HepG2 (cell line): ENCODE data around the gene RPS27A. TPM values are rescaled to one million over a fixed set of nuclear protein-coding genes. Genes with fewer than 3 reads are reported as not detected.
A peak's percentile ranks its signal among the peaks of the same experiment; 100 is the strongest.

Source experiments
- ARNT2 ChIP-seq: sonication (generic); formaldehyde crosslinking; IDR thresholded peaks from 2 replicates; pipeline ENCODE4 v1.8.0; 2022; ENCODE audit warnings: mild to moderate bottlenecking, low read depth, missing genetic modification reagents, moderate library complexity
- CBX5 ChIP-seq: sonication (generic); formaldehyde crosslinking; IDR thresholded peaks from 2 replicates; pipeline ENCODE4 v1.4.0; 2020; ENCODE audit warnings: missing genetic modification reagents, borderline replicate concordance
- JDP2 ChIP-seq: sonication (generic); formaldehyde crosslinking; IDR thresholded peaks from 2 replicates; pipeline ENCODE4 v1.8.1; 2022; ENCODE audit warnings: missing genetic modification reagents, borderline replicate concordance
- KDM4B ChIP-seq: sonication (generic); formaldehyde crosslinking; IDR thresholded peaks from 2 replicates; pipeline ENCODE4 v1.4.0; 2020; ENCODE audit warnings: missing genetic modification reagents
- MAFG ChIP-seq: sonication (generic); formaldehyde crosslinking; IDR thresholded peaks from 2 replicates; pipeline ENCODE4 v1.5.1; 2020; ENCODE audit warnings: mild to moderate bottlenecking, missing genetic modification reagents
- MXD1 ChIP-seq: sonication (generic); formaldehyde crosslinking; IDR thresholded peaks from 2 replicates; pipeline ENCODE4 v1.4.0; 2020; ENCODE audit warnings: mild to moderate bottlenecking, missing genetic modification reagents
- NR2C2 ChIP-seq: sonication (generic); formaldehyde crosslinking; IDR thresholded peaks from 2 replicates; pipeline ENCODE4 v1.4.0; 2020; ENCODE audit warnings: missing genetic modification reagents, mild to moderate bottlenecking, moderate library complexity, borderline replicate concordance
- NR2F1 ChIP-seq, 2 experiments: fragments of 450-650 bp in 1 of 2; formaldehyde crosslinking in 1 of 2; IDR thresholded peaks; 2 replicates each; pipeline versions ENCODE4 v1.5.0 to v1.6.1; 2016 to 2020; ENCODE audit warnings: mild to moderate bottlenecking in 1 of 2, missing compliant biosample characterization in 1 of 2, missing genetic modification reagents in 1 of 2, moderate library complexity in 1 of 2
- PLRG1 ChIP-seq: fragments of 450-650 bp; conservative IDR thresholded peaks from 2 replicates; pipeline ENCODE4 v1.6.1; 2016
- SMC3 ChIP-seq: IDR thresholded peaks from 2 replicates; pipeline ENCODE4 v1.6.1; 2011; ENCODE audit warnings: low read length, improper control_type of control experiment
- SYNCRIP ChIP-seq: fragments of 200-400 bp; formaldehyde crosslinking; IDR thresholded peaks from 2 replicates; pipeline ENCODE4 v1.6.1; 2018; ENCODE audit warnings: mild to moderate bottlenecking, low read depth, low read length; ENCODE audit not compliant: insufficient read depth
- TCF7L2 ChIP-seq: IDR thresholded peaks from 2 replicates; pipeline ENCODE4 v1.6.1; 2011; ENCODE audit warnings: mild to moderate bottlenecking, low read depth, low read length, moderate library complexity
- TFDP1 ChIP-seq: IDR thresholded peaks from 2 replicates; pipeline ENCODE4 v1.6.1; 2016; ENCODE audit warnings: missing compliant biosample characterization, missing genetic modification reagents, borderline replicate concordance
- ZBTB38 ChIP-seq: sonication (generic); formaldehyde crosslinking; IDR thresholded peaks from 2 replicates; pipeline ENCODE4 v1.5.1; 2020; ENCODE audit warnings: mild to moderate bottlenecking, missing genetic modification reagents
- ZBTB39 ChIP-seq: sonication (generic); formaldehyde crosslinking; IDR thresholded peaks from 2 replicates; pipeline ENCODE4 v1.5.0; 2020; ENCODE audit warnings: missing genetic modification reagents
- ZBTB7B ChIP-seq: sonication (generic); formaldehyde crosslinking; IDR thresholded peaks from 2 replicates; pipeline ENCODE4 v1.4.0; 2020; ENCODE audit warnings: missing genetic modification reagents
- ZNF136 ChIP-seq: sonication (generic); formaldehyde crosslinking; IDR thresholded peaks from 2 replicates; pipeline ENCODE4 v1.8.1; 2022; ENCODE audit warnings: low read depth, mild to moderate bottlenecking, moderate library complexity, missing genetic modification reagents
- ZNF337 ChIP-seq: sonication (generic); formaldehyde crosslinking; IDR thresholded peaks from 2 replicates; pipeline ENCODE4 v1.5.1; 2020; ENCODE audit warnings: missing genetic modification reagents, low read depth, mild to moderate bottlenecking, borderline replicate concordance
- ZNF382 ChIP-seq: sonication (generic); formaldehyde crosslinking; IDR thresholded peaks from 2 replicates; pipeline ENCODE4 v1.5.0; 2020; ENCODE audit warnings: missing genetic modification reagents, mild to moderate bottlenecking, borderline replicate concordance
- ZNF605 ChIP-seq: sonication (generic); formaldehyde crosslinking; IDR thresholded peaks from 2 replicates; pipeline ENCODE4 v1.8.0; 2022; ENCODE audit warnings: mild to moderate bottlenecking, missing genetic modification reagents
- ZNF629 ChIP-seq: sonication (generic); formaldehyde crosslinking; conservative IDR thresholded peaks from 2 replicates; pipeline ENCODE4 v1.5.0; 2020; ENCODE audit warnings: missing genetic modification reagents
- ZNF670 ChIP-seq: sonication (generic); formaldehyde crosslinking; IDR thresholded peaks from 2 replicates; pipeline ENCODE4 v1.8.0; 2022; ENCODE audit warnings: mild to moderate bottlenecking, missing genetic modification reagents, borderline replicate concordance
- polyA plus RNA-seq, 8 experiments: library from polyadenylated mRNA; depleted of rRNA in 3 of 8; stranded (reverse) in 7 of 8; unstranded in 1 of 8; fragments of >200 nt; fragmentation: Illumina TruSeq in 4 of 8; extraction: Trizol in 4 of 8; gene quantifications; 2 replicates each; pipeline versions ENCODE4 v1.2.1 to v1.2.3, GENCODE V29; 2011 to 2016; ENCODE audit warnings: low read depth in 4 of 8, missing spikeins in 1 of 8, mixed read lengths in 1 of 8; ENCODE audit not compliant: insufficient read depth in 1 of 8
- total RNA-seq, 5 experiments: library from RNA; depleted of rRNA; stranded (reverse); fragments of >200 nt; fragmentation: Illumina TruSeq; extraction: Trizol; gene quantifications; 2 replicates each; pipeline ENCODE4 v1.2.3, GENCODE V29; 2016; ENCODE audit warnings: low read depth in 1 of 5

RPS27A gene
- total and polyA plus RNA-seq, 2 of the 13 experiments (the other 11 are each of a cell fraction or from before 2014, with no cell fraction given), result 2,779 to 3,269 TPM

GRCh38 chr2:55268907-55269644 lies 36.6 kb downstream of the RPS27A start, which contains the start of gene MTIF2 (continued):
- TF ChIP-seq ZNF670 (no peak), ZNF629 (CRISPR knock-in tag) (peak; percentile 73), KDM4B (CRISPR knock-in tag) (peak; percentile 98), ARNT2 (CRISPR knock-in tag) (no peak; the same call in none of the 2 replicates), PLRG1 (no peak), TFDP1 (peak; percentile 73; the same call in 1 of the 2 replicates), SMC3 (no peak), ZBTB38 (CRISPR knock-in tag) (peak; percentile 96), ZNF136 (peak; percentile 97), ZBTB7B (CRISPR knock-in tag) (peak; percentile 87), MXD1 (peak; percentile 89), JDP2 (CRISPR knock-in tag) (no peak), CBX5 (CRISPR knock-in tag) (peak; percentile 97), MAFG (CRISPR knock-in tag) (no peak), ZNF337 (CRISPR knock-in tag) (peak; percentile 97; the same call in 1 of the 2 replicates), NR2F1 (CRISPR knock-in tag; IDR thresholded peaks at IDR 0.05) (peak; percentile 73 to 77), ZBTB39 (CRISPR knock-in tag) (peak; percentile 87; the same call in 1 of the 2 replicates), TCF7L2 (no peak), ZNF382 (no peak), ZNF605 (peak; percentile 97), NR2C2 (CRISPR knock-in tag) (peak; percentile 97), SYNCRIP (no peak)
